GM12878 (cell line): ENCODE results near the gene ELAC1. TPM values are rescaled to one million over a fixed set of nuclear protein-coding genes. Genes with fewer than 3 reads are reported as not detected.

Experiments used
- ATAC-seq: fragments of 200-7000 bp; cut with Tn5 transposase; 3 replicates; pipeline ENCODE4 v1.9.1; 2020; ENCODE audit warnings: mild to moderate bottlenecking, moderate library complexity
- BruUV-seq: library from RNA; stranded (reverse); fragments of 400-500 nt; replicated peaks from 2 replicates; lab custom pipeline; 2021; lab: Mats Ljungman, UMichigan
- CTCF ChIA-PET: fragments of 300-600 bp; sonication (Branson Sonifier 250); formaldehyde crosslinking; extraction: SDS; loops from one replicate; lab custom pipeline; 2021; ENCODE audit warnings: inconsistent platforms; lab: Yijun Ruan, JAX
- POLR2A ChIA-PET: fragments of 350-600 bp; formaldehyde crosslinking; extraction: SDS; loops from one replicate; lab custom pipeline; 2021; ENCODE audit warnings: inconsistent platforms; lab: Charles Lee
- RAD21 ChIA-PET: fragments of 300-600 bp; sonication (Branson Sonifier 250); formaldehyde crosslinking; loops from one replicate; lab custom pipeline; 2023; ENCODE audit warnings: antibody characterized with exemption; ENCODE audit not compliant: unreplicated experiment; lab: Charles Lee
- SMC1A ChIA-PET: fragments of 300-600 bp; sonication (Branson Sonifier 250); formaldehyde crosslinking; loops from one replicate; lab custom pipeline; 2023; ENCODE audit not compliant: unreplicated experiment, uncharacterized antibody; lab: Charles Lee
- DNase-seq: peaks from one replicate; pipeline ENCODE4 v3.0.0-alpha.2; 2011; ENCODE audit warnings: low read depth, low spot score
- FAIRE-seq: peaks from 3 replicates; lab custom pipeline; 2011; peaks lifted over from hg19 to GRCh38; lab: Jason Lieb, UNC
- H2AFZ ChIP-seq: 2 replicates; pipeline ENCODE4 v1.6.0; 2011; ENCODE audit warnings: low read depth, low read length, control low read depth; ENCODE audit not compliant: control insufficient read depth
- H3K27ac ChIP-seq: 2 replicates; pipeline ENCODE4 v1.5.1; 2011; ENCODE audit warnings: control low read depth; ENCODE audit not compliant: control insufficient read depth, insufficient read depth
- H3K27me3 ChIP-seq, 2 experiments: replicated peaks in 1 of 2; 2 replicates each; pipeline versions ENCODE4 v1.6.0 to v1.6.1; 2011; ENCODE audit warnings: low read length in 1 of 2; ENCODE audit not compliant: control insufficient read depth in 2 of 2, insufficient read depth in 2 of 2
- H3K36me3 ChIP-seq, 2 experiments: 2 replicates each; pipeline ENCODE4 v1.5.1; 2011; ENCODE audit warnings: low read length in 1 of 2; ENCODE audit not compliant: control insufficient read depth in 2 of 2, insufficient read depth in 2 of 2
- H3K4me1 ChIP-seq: 2 replicates; pipeline ENCODE4 v1.6.1; 2011; ENCODE audit warnings: mild to moderate bottlenecking, low read length, moderate library complexity, mixed read lengths; ENCODE audit not compliant: control insufficient read depth, insufficient read depth
- H3K4me2 ChIP-seq: 2 replicates; pipeline ENCODE4 v1.6.0; 2011; ENCODE audit warnings: control low read depth; ENCODE audit not compliant: control insufficient read depth, insufficient read depth
- H3K4me3 ChIP-seq: fragments of 200-600 bp; sonication (generic); 2 replicates; pipeline ENCODE4 v1.5.1; 2016
- H3K79me2 ChIP-seq: 2 replicates; pipeline ENCODE4 v1.6.0; 2011; ENCODE audit warnings: low read length; ENCODE audit not compliant: control insufficient read depth, insufficient read depth
- H3K9ac ChIP-seq: 2 replicates; pipeline ENCODE4 v1.8.0; 2011; ENCODE audit warnings: low read length, control low read depth, mixed read lengths; ENCODE audit not compliant: control insufficient read depth, insufficient read depth
- H3K9me3 ChIP-seq: replicated peaks from 3 replicates; pipeline ENCODE4 v1.5.1; 2011; ENCODE audit warnings: mild to moderate bottlenecking, low read length; ENCODE audit not compliant: control insufficient read depth, insufficient read depth
- H4K20me1 ChIP-seq: 2 replicates; pipeline ENCODE4 v1.6.0; 2011; ENCODE audit not compliant: control insufficient read depth, insufficient read depth
- ATF3 ChIP-seq: IDR thresholded peaks from 2 replicates; pipeline ENCODE4 v1.6.1; 2011; ENCODE audit warnings: low read depth, mild to moderate bottlenecking, low read length, moderate library complexity, borderline replicate concordance; ENCODE audit errors: extremely low read depth
- ATF7 ChIP-seq: fragments of 450-650 bp; IDR thresholded peaks from 2 replicates; pipeline ENCODE4 v1.6.1; 2016; ENCODE audit warnings: low read depth, mild to moderate bottlenecking
- BMI1 ChIP-seq: fragments of 450-650 bp; IDR thresholded peaks from 2 replicates; pipeline ENCODE4 v1.6.1; 2016; ENCODE audit warnings: mild to moderate bottlenecking, moderate library complexity, borderline replicate concordance
- CHD4 ChIP-seq: fragments of 200-600 bp; sonication (generic); IDR thresholded peaks from 2 replicates; pipeline ENCODE4 v1.6.1; 2016; ENCODE audit warnings: mild to moderate bottlenecking
- CTCF ChIP-seq, 3 experiments: IDR thresholded peaks in 2 of 3; conservative IDR thresholded peaks in 1 of 3; 2 replicates each; pipeline ENCODE4 v1.5.1; 2011; ENCODE audit warnings: low read depth in 3 of 3, low read length in 3 of 3, mild to moderate bottlenecking in 3 of 3, control low read depth in 2 of 3, moderate library complexity in 2 of 3, inconsistent platforms in 1 of 3, mixed read lengths in 1 of 3; ENCODE audit not compliant: control insufficient read depth in 2 of 3, insufficient read depth in 1 of 3; ENCODE audit errors: extremely low read depth in 1 of 3
- EGR1 ChIP-seq, 2 experiments: IDR thresholded peaks; 1 replicate in 1 of 2; 2 replicates in 1 of 2; pipeline ENCODE4 v1.6.1; 2011 to 2012; ENCODE audit warnings: low read depth in 2 of 2, low read length in 2 of 2, borderline replicate concordance in 1 of 2, mild to moderate bottlenecking in 1 of 2, moderate library complexity in 1 of 2
- HDGF ChIP-seq: fragments of 450-650 bp; IDR thresholded peaks from 2 replicates; pipeline ENCODE4 v1.6.1; 2016; ENCODE audit warnings: antibody characterized with exemption
- IRF3 ChIP-seq: fragments of 450-650 bp; IDR thresholded peaks from 2 replicates; pipeline ENCODE4 v1.6.1; 2014; ENCODE audit warnings: mild to moderate bottlenecking
- RAD51 ChIP-seq: fragments of 450-650 bp; IDR thresholded peaks from 2 replicates; pipeline ENCODE4 v1.6.1; 2016; ENCODE audit warnings: moderate library complexity, mild to moderate bottlenecking, inconsistent platforms
- RUNX3 ChIP-seq: IDR thresholded peaks from 2 replicates; pipeline ENCODE4 v1.6.1; 2012; ENCODE audit warnings: low read length, inconsistent platforms
- SMAD5 ChIP-seq: IDR thresholded peaks from 2 replicates; pipeline ENCODE4 v1.6.1; 2016; ENCODE audit warnings: antibody characterized with exemption, low read depth
- SPI1 ChIP-seq: IDR thresholded peaks from 2 replicates; pipeline ENCODE4 v1.6.1; 2011; ENCODE audit warnings: low read depth, mild to moderate bottlenecking, low read length, moderate library complexity, borderline replicate concordance; ENCODE audit not compliant: insufficient read depth
- STAT3 ChIP-seq: IDR thresholded peaks from 2 replicates; pipeline ENCODE4 v1.6.1; 2011; ENCODE audit warnings: low read depth, low read length, improper control_type of control experiment
- TCF12 ChIP-seq: IDR thresholded peaks from 2 replicates; pipeline ENCODE4 v1.6.1; 2011; ENCODE audit warnings: low read depth, mild to moderate bottlenecking, low read length
- YY1 ChIP-seq: IDR thresholded peaks from 2 replicates; pipeline ENCODE4 v1.6.1; 2011; ENCODE audit warnings: low read depth, mild to moderate bottlenecking, low read length
- WGBS: methylation state at CpG from one replicate; pipeline ENCODE4 v1.1.6; 2016; ENCODE audit warnings: low lambda C conversion rate; ENCODE audit not compliant: insufficient replicate concordance, insufficient coverage; ENCODE audit errors: missing lambda C conversion rate; 5-methylcytosine and 5-hydroxymethylcytosine counted together
- in situ Hi-C: fragments of 300-500 bp; cut with MboI; formaldehyde crosslinking; loops from 9 replicates; pipeline ENCODE4 v1.14.3; 2018; ENCODE audit warnings: mixed read lengths
- intact Hi-C: fragments of 100-400 bp; cut with micrococcal nuclease; formaldehyde crosslinking; loops from one replicate; pipeline ENCODE4 v1.14.2; 2022; ENCODE audit not compliant: unreplicated experiment
- polyA plus RNA-seq, 11 experiments: library from polyadenylated mRNA; depleted of rRNA in 4 of 11; unstranded in 6 of 11; stranded (reverse) in 5 of 11; fragments of >200 nt; fragmentation: Nextera tagmentation in 4 of 11; fragmentation: Illumina TruSeq in 1 of 11; extraction: Ambion mirVana in 4 of 11; extraction: Trizol in 1 of 11; gene quantifications; 1 replicate in 1 of 11; 2 replicates in 10 of 11; pipeline versions ENCODE4 v1.2.1 to v1.2.3, GENCODE V29; 2011 to 2016; ENCODE audit warnings: inconsistent platforms in 2 of 11, missing spikeins in 2 of 11, low read depth in 1 of 11
- total RNA-seq, 4 experiments: library from RNA; depleted of rRNA in 3 of 4; stranded (reverse); fragments of >200 nt in 3 of 4; fragmentation: Illumina TruSeq in 1 of 4; extraction: Trizol in 1 of 4; gene quantifications; 2 replicates each; pipeline versions ENCODE4 v1.2.1 to v1.2.3, GENCODE V29; 2013 to 2021

The ELAC1 gene
- total and polyA plus RNA-seq, 10 of the 15 experiments (the other 5 are each of a cell fraction or from before 2014, with no cell fraction given), result 4.9 to 23.0 (median 9.8) TPM

DNA sequence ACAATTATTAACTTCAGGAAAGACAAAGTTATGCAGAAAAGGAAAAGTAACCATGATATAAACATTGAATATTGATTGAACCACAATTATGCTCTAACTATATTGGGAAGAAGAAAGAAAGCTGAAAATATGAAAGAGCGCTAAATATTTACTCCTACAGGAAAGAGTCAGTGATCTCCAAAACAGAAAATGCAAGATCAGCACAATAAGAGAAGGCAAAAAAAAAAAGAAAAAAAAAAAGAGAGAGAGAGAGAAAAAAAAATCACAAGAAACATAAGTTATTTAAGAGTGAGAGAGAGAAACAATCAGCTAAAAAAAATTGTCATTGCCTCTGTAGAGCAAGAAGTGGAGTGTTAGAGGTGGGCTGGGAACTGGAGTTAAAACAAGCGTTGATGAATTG, 28.9 kb upstream of the ELAC1 start (continued):
- no peak for TF ChIP-seq CTCF (IDR thresholded peaks at IDR 0.05 in 2 of 3, conservative IDR thresholded peaks at IDR 0.05 in 1 of 3; ENCODE audit: control insufficient read depth in 2 of 3, extremely low read depth in 1 of 3, insufficient read depth in 1 of 3, low read depth in 3 of 3, low read length in 3 of 3)
- TF ChIP-seq HDGF, result no peak
- TF ChIP-seq SMAD5, result no peak
- TF ChIP-seq RUNX3, result no peak
- no peak for TF ChIP-seq BMI1
- no peak for TF ChIP-seq EGR1 (IDR thresholded peaks at IDR 0.05; ENCODE audit: borderline replicate concordance in 1 of 2, low read depth in 2 of 2, low read length in 2 of 2)
- no peak for TF ChIP-seq YY1
- no peak for TF ChIP-seq RAD51
- TF ChIP-seq TCF12, result no peak
- TF ChIP-seq ATF7, result no peak
- TF ChIP-seq, all 136 proteins: peak for 0

GRCh38 chr18:50944245-50944932, 23.5 kb upstream of the ELAC1 start:
- Histone ChIP-seq H3K9ac (no peak overlapping the region), H3K27ac (no peak overlapping the region), H3K27me3 (no peaks in the 10 kb centered on the region), H3K4me2 (no peak overlapping the region), H3K36me3 (peaks cover 4 to 18% of the 10 kb centered on the region in 2 experiments; a peak in 3 of 4 replicates), H3K9me3 (no peaks in the 10 kb centered on the region), H3K4me1 (no peaks in the 10 kb centered on the region), H4K20me1 (no peaks in the 10 kb centered on the region), H2AFZ (no peak overlapping the region)
- FAIRE-seq (no peak), ATAC-seq (no peak), DNase-seq (no peak)
- ChIA-PET CTCF (interaction anchor here (0.9 kb wide), 1 partner anchor 105 kb away, joined by 4 read pairs; no protein-coding TSS in a partner anchor), RAD21 (no interaction called here)
- WGBS, result 78% methylated on average over 4 of the region's 4 CpGs
- intact Hi-C loops (no loop called here), in situ Hi-C loops (no loop called here)
- no TSS peak for BruUV-seq
- TF ChIP-seq ATF3 (no peak), IRF3 (no peak), STAT3 (no peak), CHD4 (no peak), SPI1 (peak; percentile 23; the same call in 1 of the 2 replicates)
- TF ChIP-seq, all 136 proteins: peak for 1
- POLR2A ChIA-PET, result no interaction called here
- H3K79me2 ChIP-seq, result no peaks in the 10 kb centered on the region
- no peak overlapping the region for H3K4me3 ChIP-seq
- SMC1A ChIA-PET, result interaction anchor here (1.1 kb wide), 1 partner anchor 14 kb away, joined by 3 read pairs; no protein-coding TSS in a partner anchor
